ENCODE results near the gene SPARC.

DNA sequence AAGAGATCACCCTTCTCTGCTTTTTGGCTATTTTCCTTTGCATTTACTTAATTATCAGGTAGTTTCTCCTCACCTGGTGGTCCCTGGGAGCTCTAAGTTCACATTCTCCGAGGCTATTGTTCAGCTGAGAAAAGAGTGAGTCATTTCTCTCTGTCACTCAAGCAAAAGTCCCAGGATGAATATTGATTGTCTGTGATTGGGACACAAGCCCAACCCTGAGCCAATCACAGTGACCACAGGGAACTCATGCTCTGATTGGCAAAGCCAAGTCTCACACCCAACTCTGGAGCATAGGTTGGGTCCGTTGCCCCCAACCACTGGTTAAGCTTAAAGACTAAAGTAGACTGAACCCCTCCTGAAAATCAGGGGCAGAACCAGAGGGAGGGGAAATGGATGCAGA, 67.8 kb downstream of the SPARC start:
- TF ChIP-seq POLR2A (IDR thresholded peaks at IDR 0.05), result no peak
- TF ChIP-seq CTCF (IDR thresholded peaks at IDR 0.05), result no peak
